Ishikawa (cell line): ENCODE measurements around the gene ARMC3.

Experiments used
- CEBPB ChIP-seq: IDR thresholded peaks from 2 replicates; pipeline ENCODE4 v1.6.1; 2012
- CREB1 ChIP-seq: IDR thresholded peaks from 2 replicates; pipeline ENCODE4 v1.6.1; 2012; ENCODE audit warnings: low read depth
- EGR1 ChIP-seq: IDR thresholded peaks from 2 replicates; pipeline ENCODE4 v1.6.1; 2012
- EP300 ChIP-seq: IDR thresholded peaks from 2 replicates; pipeline ENCODE4 v1.6.1; 2012; ENCODE audit warnings: borderline replicate concordance
- FOXM1 ChIP-seq: IDR thresholded peaks from 2 replicates; pipeline ENCODE4 v1.6.1; 2012; ENCODE audit warnings: low read depth, borderline replicate concordance
- NFIC ChIP-seq: IDR thresholded peaks from 2 replicates; pipeline ENCODE4 v1.6.1; 2012
- RAD21 ChIP-seq: IDR thresholded peaks from 2 replicates; pipeline ENCODE4 v1.6.1; 2012; ENCODE audit warnings: low read depth
- REST ChIP-seq: IDR thresholded peaks from 2 replicates; pipeline ENCODE4 v1.6.1; 2012; ENCODE audit warnings: low read depth, mild to moderate bottlenecking
- TAF1 ChIP-seq: IDR thresholded peaks from 2 replicates; pipeline ENCODE4 v1.6.1; 2012; ENCODE audit warnings: low read depth, mild to moderate bottlenecking
- TCF12 ChIP-seq: IDR thresholded peaks from 2 replicates; pipeline ENCODE4 v1.6.1; 2012; ENCODE audit warnings: low read depth
- TEAD4 ChIP-seq: IDR thresholded peaks from 2 replicates; pipeline ENCODE4 v1.6.1; 2012
- USF1 ChIP-seq: IDR thresholded peaks from 2 replicates; pipeline ENCODE4 v1.6.1; 2012
- YY1 ChIP-seq: IDR thresholded peaks from 2 replicates; pipeline ENCODE4 v1.6.1; 2012; ENCODE audit warnings: low read depth
- ZBTB7A ChIP-seq: IDR thresholded peaks from 2 replicates; pipeline ENCODE4 v1.6.1; 2012; ENCODE audit warnings: low read depth
- TF ChIP-seq, protein P1 (sequence below): IDR thresholded peaks from 2 replicates; pipeline ENCODE4 v1.6.1; 2012

Gene ARMC3

GRCh38 chr10:23051855-23052331 is 124.0 kb downstream of the ARMC3 start:
- TF ChIP-seq NFIC (no peak), REST (no peak), USF1 (no peak), RAD21 (no peak), CEBPB (no peak), ZBTB7A (no peak), EGR1 (no peak), EP300 (no peak), TCF12 (no peak), YY1 (no peak), TAF1 (no peak), FOXM1 (no peak), CREB1 (no peak), TEAD4 (no peak)
- TF ChIP-seq, protein P1, sequence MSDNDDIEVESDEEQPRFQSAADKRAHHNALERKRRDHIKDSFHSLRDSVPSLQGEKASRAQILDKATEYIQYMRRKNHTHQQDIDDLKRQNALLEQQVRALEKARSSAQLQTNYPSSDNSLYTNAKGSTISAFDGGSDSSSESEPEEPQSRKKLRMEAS, result no peak

- TF ChIP-seq RAD21 (no peak), TEAD4 (peak; percentile 72), EP300 (no peak), ZBTB7A (no peak), USF1 (no peak), TCF12 (peak; percentile 45), CEBPB (no peak), TAF1 (no peak), EGR1 (no peak), CREB1 (no peak), YY1 (no peak), REST (no peak), NFIC (no peak), FOXM1 (no peak)
- TF ChIP-seq, protein P1, result peak; percentile 33; the same call in 1 of the 2 replicates
Observed at GRCh38 chr10:23053036-23053435, 125.2 kb downstream of the ARMC3 start.

DNA sequence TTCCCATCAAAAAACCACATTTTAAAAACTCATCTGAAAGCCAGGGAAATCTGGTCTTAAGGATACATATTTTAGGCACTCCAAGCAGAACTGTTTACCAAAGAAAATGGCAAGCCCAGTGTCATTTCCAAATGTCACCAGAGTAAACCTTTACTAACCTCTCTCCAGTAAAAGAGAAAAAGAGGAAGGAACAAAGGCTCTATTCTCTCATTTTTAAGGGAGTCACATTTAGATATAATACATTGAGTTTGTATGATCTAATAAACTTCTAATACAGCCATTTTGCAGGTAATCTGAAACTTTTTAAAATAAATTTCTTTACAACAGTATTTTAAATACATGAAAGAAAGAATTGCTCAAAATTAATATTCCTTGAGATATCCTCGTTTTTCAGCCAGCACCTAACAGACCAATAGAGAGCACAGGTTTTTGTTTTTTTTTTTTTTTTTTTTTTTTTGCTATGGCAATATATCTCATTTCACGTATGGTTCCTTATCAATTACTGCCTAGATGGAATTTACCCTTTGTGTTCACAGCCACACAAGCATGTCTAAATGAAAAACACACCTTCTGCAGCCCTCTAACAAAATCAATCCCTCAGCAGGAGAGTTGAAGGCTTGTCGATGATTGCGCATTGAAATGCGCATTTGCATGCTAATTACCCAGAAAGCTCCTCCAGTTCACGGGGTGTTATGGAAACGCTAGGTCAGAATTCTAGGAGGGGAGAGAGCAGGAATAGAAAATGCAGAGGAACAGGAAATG is 127.8 kb downstream of the ARMC3 start:
- TF ChIP-seq CREB1 (no peak), TAF1 (no peak), REST (no peak), ZBTB7A (no peak), FOXM1 (no peak), NFIC (no peak), TEAD4 (no peak), EP300 (no peak), CEBPB (no peak)

GRCh38 chr10:23056186-23056579 is 128.3 kb downstream of the ARMC3 start:
- TF ChIP-seq CEBPB, result no peak
